Lower leg skin (tissue), 3 donors: Measurements from ENCODE around the gene FGF19.

Experiments
- POLR2A ChIP-seq, 2 donors: fragments of 450-650 bp; IDR thresholded peaks; one replicate each; pipeline ENCODE4 v1.6.1; 2016 to 2017; ENCODE audit warnings: antibody characterized with exemption in 2 of 2, mild to moderate bottlenecking in 1 of 2, moderate library complexity in 1 of 2
- TF ChIP-seq, protein P1 (sequence below), 3 donors: fragments of 450-650 bp; IDR thresholded peaks; one replicate each; pipeline ENCODE4 v1.5.1; 2016; ENCODE audit warnings: antibody characterized with exemption in 3 of 3, mild to moderate bottlenecking in 3 of 3, moderate library complexity in 2 of 3

DNA sequence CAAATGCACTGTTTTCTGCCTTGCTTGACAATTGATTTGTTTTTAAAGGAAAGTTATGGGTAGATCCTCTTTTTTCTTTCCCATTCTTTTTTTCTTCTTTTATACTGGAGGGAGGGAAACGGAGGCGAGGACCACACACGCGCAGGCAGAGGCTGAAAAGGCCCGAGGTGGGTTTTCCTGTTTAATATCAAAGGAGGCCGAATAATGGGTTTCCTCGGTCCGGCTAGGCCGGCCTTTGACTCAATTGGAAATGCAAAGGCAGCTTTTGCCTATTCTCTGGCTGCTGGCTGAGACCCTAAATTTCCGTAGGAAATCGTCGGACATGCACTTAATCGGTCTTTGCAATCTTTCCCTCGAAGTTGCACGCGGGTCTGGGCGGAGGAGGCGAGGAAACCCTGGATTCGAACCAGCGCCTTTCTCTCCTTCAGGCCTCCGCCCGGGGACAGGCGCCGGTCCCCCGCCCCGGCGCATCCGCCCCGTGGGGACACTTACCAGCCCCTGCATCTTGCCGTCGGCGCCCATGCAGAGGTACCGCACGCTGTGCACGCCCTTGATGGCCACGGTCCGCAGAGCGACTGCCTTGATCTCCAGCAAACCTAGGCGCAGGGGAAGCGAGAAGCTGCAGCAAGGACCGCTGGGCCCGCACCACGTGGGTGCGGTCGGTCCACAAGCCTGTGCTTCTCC lies 911 bp downstream of the FGF19 start:
- TF ChIP-seq, protein P1, sequence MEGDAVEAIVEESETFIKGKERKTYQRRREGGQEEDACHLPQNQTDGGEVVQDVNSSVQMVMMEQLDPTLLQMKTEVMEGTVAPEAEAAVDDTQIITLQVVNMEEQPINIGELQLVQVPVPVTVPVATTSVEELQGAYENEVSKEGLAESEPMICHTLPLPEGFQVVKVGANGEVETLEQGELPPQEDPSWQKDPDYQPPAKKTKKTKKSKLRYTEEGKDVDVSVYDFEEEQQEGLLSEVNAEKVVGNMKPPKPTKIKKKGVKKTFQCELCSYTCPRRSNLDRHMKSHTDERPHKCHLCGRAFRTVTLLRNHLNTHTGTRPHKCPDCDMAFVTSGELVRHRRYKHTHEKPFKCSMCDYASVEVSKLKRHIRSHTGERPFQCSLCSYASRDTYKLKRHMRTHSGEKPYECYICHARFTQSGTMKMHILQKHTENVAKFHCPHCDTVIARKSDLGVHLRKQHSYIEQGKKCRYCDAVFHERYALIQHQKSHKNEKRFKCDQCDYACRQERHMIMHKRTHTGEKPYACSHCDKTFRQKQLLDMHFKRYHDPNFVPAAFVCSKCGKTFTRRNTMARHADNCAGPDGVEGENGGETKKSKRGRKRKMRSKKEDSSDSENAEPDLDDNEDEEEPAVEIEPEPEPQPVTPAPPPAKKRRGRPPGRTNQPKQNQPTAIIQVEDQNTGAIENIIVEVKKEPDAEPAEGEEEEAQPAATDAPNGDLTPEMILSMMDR (IDR thresholded peaks at IDR 0.05): no peak
- TF ChIP-seq POLR2A (IDR thresholded peaks at IDR 0.05): no peak
